Adrenal gland (tissue), 12 donors: ENCODE results near the gene PROK1. TPM values are rescaled to one million over a fixed set of nuclear protein-coding genes. Genes with fewer than 3 reads are reported as not detected.

ENCODE experiments used
- DNase-seq, 7 donors: peaks; one replicate each; pipeline ENCODE4 v3.0.0-alpha.2; 2019 to 2020
- H3K27ac ChIP-seq, 5 donors: fragments of 200-600 bp; sonication (generic) in 4 of 5; 1 replicate in 3 of 5; 2 replicates in 2 of 5; pipeline versions ENCODE4 v1.5.1 to v1.8.0; 2016 to 2020; ENCODE audit warnings: mild to moderate bottlenecking in 1 of 5
- H3K27me3 ChIP-seq: fragments of 200-600 bp; 2 replicates; pipeline ENCODE4 v1.8.0; 2021
- H3K36me3 ChIP-seq, 2 donors: fragments of 200-600 bp; replicated peaks in 1 of 2; 1 replicate in 1 of 2; 2 replicates in 1 of 2; pipeline versions ENCODE4 v1.5.1 to v1.8.0; 2018 to 2022
- H3K4me1 ChIP-seq, 2 donors: fragments of 200-600 bp; replicated peaks in 1 of 2; 1 replicate in 1 of 2; 2 replicates in 1 of 2; pipeline versions ENCODE4 v1.5.1 to v1.8.0; 2018 to 2021
- H3K4me3 ChIP-seq, 4 donors: fragments of 200-600 bp; sonication (generic) in 3 of 4; one replicate each; pipeline ENCODE4 v1.5.1; 2016 to 2018
- H3K9me3 ChIP-seq, 3 donors: fragments of 200-600 bp; sonication (generic) in 1 of 3; replicated peaks in 1 of 3; 1 replicate in 2 of 3; 2 replicates in 1 of 3; pipeline versions ENCODE4 v1.5.1 to v1.8.0; 2016 to 2021
- POLR2A ChIP-seq, 2 donors: fragments of 450-650 bp; IDR thresholded peaks; one replicate each; pipeline ENCODE4 v1.6.1; 2017; ENCODE audit warnings: antibody characterized with exemption in 2 of 2, mild to moderate bottlenecking in 2 of 2, moderate library complexity in 1 of 2
- WGBS, 4 donors: extraction: QIAGEN DNeasy Blood & Tissue Kit in 2 of 4; methylation state at CpG; one replicate each; pipeline versions ENCODE4 v1.1.5 to v1.1.7; 2013 to 2017; 5-methylcytosine and 5-hydroxymethylcytosine counted together
- intact Hi-C, 2 donors: fragments of 100-400 bp; cut with DNase I; formaldehyde crosslinking; loops; one replicate each; pipeline versions ENCODE4 v1.14.1 to v1.15.0; 2022 to 2023
- polyA plus RNA-seq, 3 donors: library from polyadenylated mRNA; stranded (reverse); fragments of 200-250 nt in 2 of 3; fragments of 350-450 nt in 1 of 3; fragmentation: Illumina TruSeq in 1 of 3; extraction: RNeasy Lipid Tissue Mini Kit (QIAGEN cat#74804) in 1 of 3; gene quantifications; one replicate each; pipeline ENCODE4 v1.2.3, GENCODE V29; 2013 to 2014
- total RNA-seq, 9 donors: library from RNA; depleted of rRNA in 4 of 9; stranded (reverse); fragments of >200 nt in 4 of 9; fragments of 120-200 nt in 1 of 9; fragmentation: NEBNext Ultra II Directional in 1 of 9; extraction: Animal tissue kit (Norgen Biotek cat#: 25700) in 1 of 9; gene quantifications; one replicate each; pipeline versions ENCODE4 v1.1.0 to v1.2.4, GENCODE V29; 2013 to 2023
- TF ChIP-seq, protein P1 (sequence below), 6 experiments: fragments of 450-650 bp in 4 of 6; fragments of 200-600 bp in 2 of 6; sonication (generic) in 1 of 6; IDR thresholded peaks; 1 replicate in 5 of 6; 2 replicates in 1 of 6; pipeline versions ENCODE4 v1.5.1 to v1.8.0; 2016 to 2021; ENCODE audit warnings: antibody characterized with exemption in 6 of 6, mild to moderate bottlenecking in 2 of 6, moderate library complexity in 1 of 6
- donor health status: healthy with polysubstance abuse.
- donor health status: Bipolar disorder and iron deficiency.
- donor health status: DM: yes; HTN: yes; CAD: no.
- donor health status: DM: no; HTN: no; CAD: no.
- donor health status: DM: no; HTN: no; CAD: no.
- donor health status: DM: yes; HTN: yes; CAD: no.

The PROK1 gene
- total and polyA plus RNA-seq, 12 donors = 0.76 to 12.9 (median 5.0) TPM; not detected in 1

DNA sequence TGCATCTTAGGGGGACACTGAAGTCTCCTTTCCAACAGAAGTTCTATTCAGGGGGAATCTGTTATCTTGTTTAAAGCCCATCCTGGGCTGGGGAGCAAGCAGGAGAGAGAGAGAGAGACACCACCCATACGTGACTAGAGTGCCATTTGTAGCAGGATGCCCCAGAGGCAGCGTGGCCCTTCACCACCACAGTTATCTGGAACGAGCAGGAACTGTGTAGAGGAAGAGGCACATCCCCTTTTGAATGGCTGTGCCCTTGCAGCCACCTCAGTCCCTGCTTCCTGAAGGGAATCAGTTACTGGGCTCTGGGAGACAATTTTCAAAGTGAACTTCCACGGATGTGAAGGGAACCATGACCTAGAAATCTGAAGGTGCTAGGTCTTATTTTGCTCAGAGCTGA lies 24.1 kb upstream of the PROK1 start:
- intact Hi-C loops = no loop called here
- H3K27ac ChIP-seq = no peak overlapping the region
- WGBS, 4 donors = 42 to 66% (median 53%) methylated on average over 2 to 4 of the region's 4 CpGs

DNA sequence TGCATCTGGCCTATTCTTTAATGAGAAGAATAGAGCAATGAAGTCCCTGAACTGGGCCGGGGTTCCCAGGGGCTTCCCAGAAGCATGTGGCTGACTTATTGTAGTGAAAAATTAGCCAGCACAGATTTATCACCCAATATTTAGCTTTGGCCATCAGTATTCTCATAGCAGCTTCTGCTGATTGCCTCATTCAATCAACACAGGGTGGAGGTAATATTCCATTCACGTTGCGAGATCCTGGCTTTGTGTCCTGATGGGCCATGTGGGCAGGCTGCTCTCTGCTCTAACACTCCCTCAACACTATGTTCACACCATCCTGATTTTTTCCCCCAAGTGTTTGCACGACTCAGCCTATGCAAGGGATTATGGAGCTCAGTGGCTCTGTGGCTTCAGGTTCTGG lies 22.0 kb upstream of the PROK1 start:
- H3K4me3 ChIP-seq = no peak overlapping the region
- TF ChIP-seq, protein P1, sequence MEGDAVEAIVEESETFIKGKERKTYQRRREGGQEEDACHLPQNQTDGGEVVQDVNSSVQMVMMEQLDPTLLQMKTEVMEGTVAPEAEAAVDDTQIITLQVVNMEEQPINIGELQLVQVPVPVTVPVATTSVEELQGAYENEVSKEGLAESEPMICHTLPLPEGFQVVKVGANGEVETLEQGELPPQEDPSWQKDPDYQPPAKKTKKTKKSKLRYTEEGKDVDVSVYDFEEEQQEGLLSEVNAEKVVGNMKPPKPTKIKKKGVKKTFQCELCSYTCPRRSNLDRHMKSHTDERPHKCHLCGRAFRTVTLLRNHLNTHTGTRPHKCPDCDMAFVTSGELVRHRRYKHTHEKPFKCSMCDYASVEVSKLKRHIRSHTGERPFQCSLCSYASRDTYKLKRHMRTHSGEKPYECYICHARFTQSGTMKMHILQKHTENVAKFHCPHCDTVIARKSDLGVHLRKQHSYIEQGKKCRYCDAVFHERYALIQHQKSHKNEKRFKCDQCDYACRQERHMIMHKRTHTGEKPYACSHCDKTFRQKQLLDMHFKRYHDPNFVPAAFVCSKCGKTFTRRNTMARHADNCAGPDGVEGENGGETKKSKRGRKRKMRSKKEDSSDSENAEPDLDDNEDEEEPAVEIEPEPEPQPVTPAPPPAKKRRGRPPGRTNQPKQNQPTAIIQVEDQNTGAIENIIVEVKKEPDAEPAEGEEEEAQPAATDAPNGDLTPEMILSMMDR (IDR thresholded peaks at IDR 0.05) = no peak
- no peak for TF ChIP-seq POLR2A (IDR thresholded peaks at IDR 0.05)
- no peaks in the 10 kb centered on the region for H3K36me3 ChIP-seq
- intact Hi-C loops = no loop called here
- H3K4me1 ChIP-seq = peaks cover under 1 to 9% of the 10 kb centered on the region in 2 donors
- H3K9me3 ChIP-seq = no peaks in the 10 kb centered on the region
- WGBS, 4 donors = 73 to 82% (median 74%) methylated on average over 3 to 4 of the region's 4 CpGs
- DNase-seq = no peak
- no peak overlapping the region for H3K27ac ChIP-seq
- no peaks in the 10 kb centered on the region for H3K27me3 ChIP-seq

More for the DNA sequence above, 24.1 kb upstream of the PROK1 start:
- Histone ChIP-seq H3K4me3 (no peak overlapping the region), H3K4me1 (no peaks in the 10 kb centered on the region), H3K36me3 (no peaks in the 10 kb centered on the region), H3K27me3 (no peaks in the 10 kb centered on the region), H3K9me3 (no peaks in the 10 kb centered on the region)
- TF ChIP-seq POLR2A (IDR thresholded peaks at IDR 0.05) = no peak
- TF ChIP-seq, protein P1 (IDR thresholded peaks at IDR 0.05) = no peak
- no peak for DNase-seq

DNA sequence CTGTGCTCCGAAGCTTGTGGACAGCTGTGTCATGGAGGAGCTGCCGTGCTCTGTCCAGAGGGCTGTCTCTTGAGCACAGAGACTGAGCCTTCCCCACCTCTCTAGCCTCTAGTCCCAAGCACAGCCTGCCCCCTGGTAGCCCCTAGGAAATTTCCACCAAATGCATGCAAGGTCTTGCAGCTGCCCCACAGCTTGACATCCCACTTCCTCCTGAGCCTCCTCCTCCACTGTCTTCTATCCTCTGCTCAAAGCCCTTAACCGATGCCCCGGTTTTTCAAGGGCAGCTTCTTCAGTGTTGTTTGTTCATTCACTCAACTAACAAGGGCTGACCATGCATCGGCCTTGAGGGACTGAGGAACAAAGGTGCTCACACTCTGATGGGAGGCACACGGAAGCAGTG lies 20.6 kb upstream of the PROK1 start:
- TF ChIP-seq, protein P1 (IDR thresholded peaks at IDR 0.05) = no peak
- no peak for TF ChIP-seq POLR2A (IDR thresholded peaks at IDR 0.05)
- Histone ChIP-seq H3K4me3 (no peak overlapping the region), H3K4me1 (peaks cover 4 to 18% of the 10 kb centered on the region in 2 donors), H3K27ac (no peak overlapping the region), H3K36me3 (no peaks in the 10 kb centered on the region), H3K9me3 (no peaks in the 10 kb centered on the region), H3K27me3 (no peaks in the 10 kb centered on the region)
- DNase-seq = no peak
- intact Hi-C loops = no loop called here
- WGBS, 4 donors = 51 to 74% (median 67%) methylated on average over 6 of the region's 6 CpGs

- WGBS, 4 donors = 81 to 89% (median 86%) methylated on average over 4 of the region's 4 CpGs
- TF ChIP-seq, protein P1 (IDR thresholded peaks at IDR 0.05) = no peak
- TF ChIP-seq POLR2A (IDR thresholded peaks at IDR 0.05) = no peak
- Histone ChIP-seq H3K9me3 (no peaks in the 10 kb centered on the region), H3K27ac (no peak overlapping the region), H3K27me3 (no peaks in the 10 kb centered on the region), H3K4me3 (no peak overlapping the region), H3K36me3 (no peaks in the 10 kb centered on the region), H3K4me1 (peaks cover 4 to 18% of the 10 kb centered on the region in 2 donors)
- intact Hi-C loops = no loop called here
- no peak for DNase-seq
Observed at GRCh38 chr1:110430901-110431300, 20.0 kb upstream of the PROK1 start.
